ENCODE measurements around the gene CBLB.

Gene CBLB

DNA sequence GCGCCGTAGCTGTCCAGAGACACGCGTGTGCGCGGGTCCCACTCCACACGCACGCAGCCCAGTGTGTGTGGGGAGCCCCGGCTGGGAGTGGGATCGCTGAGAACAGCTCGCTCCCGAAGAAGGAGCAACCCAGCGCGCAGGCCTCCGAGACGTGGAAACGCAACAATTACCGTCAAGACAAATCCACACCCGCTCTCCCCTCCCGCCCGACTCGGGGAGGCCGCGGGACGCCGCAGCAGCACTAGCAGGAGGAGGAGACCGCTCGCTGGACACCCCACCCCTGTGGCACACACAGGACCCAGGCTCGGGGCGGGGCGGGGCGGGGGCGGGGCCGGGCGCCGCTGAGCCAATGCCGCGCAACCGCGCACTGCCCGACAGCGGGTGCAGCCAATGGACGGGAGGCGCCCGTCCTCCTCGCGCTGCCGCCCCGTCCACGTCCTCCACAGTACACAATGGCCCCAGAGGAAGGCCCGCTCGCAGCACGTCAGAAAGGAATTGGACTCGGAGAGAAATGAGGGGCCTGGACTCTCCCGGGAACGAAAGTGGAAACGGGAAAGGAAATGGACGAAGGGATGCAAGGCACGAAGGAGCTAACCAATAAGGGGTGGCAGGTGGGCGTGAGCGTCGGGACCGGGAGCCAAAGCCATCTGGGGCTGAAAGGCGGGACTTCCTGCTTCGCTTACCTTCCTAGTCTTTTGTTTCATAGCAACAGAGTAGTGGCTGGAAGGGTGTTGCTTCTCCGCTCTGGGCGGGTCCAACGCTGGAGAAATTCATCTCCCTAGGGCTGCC lies at the start of gene CBLB:
TSS of gene CBLB (minus strand) at position 271 of the 789 bp plus-strand sequence. CDS start 1,435 bp downstream, outside the sequence.
- DNase-seq = peak; percentile 80 to 85

- DNase-seq = no peak
These were observed 48.0 kb upstream of the CBLB start for GRCh38 chr3:105916767-105917166.

DNA sequence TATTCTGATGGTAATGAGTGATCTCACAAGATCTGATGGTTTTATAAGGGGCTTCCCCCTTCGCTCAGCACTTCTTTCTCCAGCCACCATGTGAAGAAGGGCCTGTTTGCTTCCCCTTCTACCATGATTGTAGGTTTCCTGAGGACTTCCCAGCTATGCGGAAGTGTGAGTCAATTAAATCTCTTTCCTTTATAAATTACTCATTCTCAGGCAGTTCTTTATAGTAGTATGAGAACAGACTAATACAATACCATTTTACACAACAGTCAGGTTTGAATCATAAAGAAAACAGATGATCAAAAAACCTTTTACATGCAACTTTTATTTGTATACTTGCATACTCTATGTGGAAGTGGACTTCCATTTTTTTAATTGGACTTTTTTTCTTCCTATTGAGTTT lies 46.7 kb upstream of the CBLB start:
- no peak for DNase-seq

GRCh38 chr3:105913616-105914015 lies 44.8 kb upstream of the CBLB start:
- no peak for DNase-seq

- no peak for DNase-seq
These were observed 44.1 kb upstream of the CBLB start for GRCh38 chr3:105912891-105913290.

DNA sequence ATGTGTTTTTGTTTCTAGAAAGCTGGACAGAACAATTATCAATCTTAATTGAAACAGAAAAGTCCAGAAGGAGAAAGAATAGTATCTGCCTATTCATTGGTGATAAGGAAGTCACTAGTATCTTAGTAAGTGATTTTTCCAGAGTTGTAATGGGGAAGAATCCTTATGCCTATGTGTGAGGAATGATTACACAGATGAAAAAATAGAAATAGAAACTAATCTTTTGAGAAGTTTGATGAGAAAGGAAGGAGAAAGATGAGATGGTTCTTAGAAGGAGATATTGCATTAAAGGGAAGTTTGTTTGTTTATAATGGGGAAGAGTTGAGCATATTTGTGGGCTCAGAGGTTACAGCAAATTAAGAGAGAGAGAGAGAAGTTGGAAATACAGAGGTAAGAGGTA lies 42.7 kb upstream of the CBLB start:
- DNase-seq = no peak

- no peak for DNase-seq
These were observed 39.0 kb upstream of the CBLB start for GRCh38 chr3:105907777-105908176.

DNA sequence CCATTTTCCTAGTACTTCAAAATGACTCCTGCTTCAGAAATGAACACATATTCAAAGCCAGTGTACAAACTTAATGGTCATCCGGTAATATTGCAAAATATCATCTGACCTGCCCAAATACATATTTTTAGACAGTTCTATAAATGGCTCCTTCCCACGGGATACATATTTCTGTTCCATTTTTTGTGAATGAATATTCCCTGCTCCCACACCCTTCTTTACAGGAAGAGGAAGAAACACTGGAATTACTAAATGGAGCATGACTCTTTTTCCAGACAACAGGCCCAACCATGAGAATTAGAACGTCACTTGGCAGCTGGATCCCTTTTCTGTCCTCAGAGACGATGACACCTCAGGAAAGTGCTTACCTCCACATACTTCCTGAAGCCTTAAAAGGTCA lies 38.0 kb upstream of the CBLB start:
- no peak for DNase-seq

DNA sequence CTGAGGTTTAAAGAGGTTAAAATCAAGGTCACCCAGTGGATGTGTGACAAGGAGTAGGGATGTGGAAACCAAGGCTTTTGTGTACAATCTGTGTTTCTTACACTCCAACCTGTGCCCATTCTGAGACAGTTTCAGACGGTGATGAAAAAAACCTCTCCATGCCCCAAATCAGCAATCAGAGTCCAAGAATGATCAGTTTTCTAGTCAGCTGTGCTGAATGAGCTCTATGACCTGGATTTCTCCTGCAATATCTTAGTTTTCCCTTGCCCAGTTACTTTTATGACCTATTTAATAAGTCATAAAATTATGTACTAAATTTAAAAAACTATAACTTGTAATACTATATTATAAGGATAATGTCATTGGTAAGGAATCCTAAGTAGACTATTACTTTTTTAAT lies 37.5 kb upstream of the CBLB start:
- no peak for DNase-seq

DNA sequence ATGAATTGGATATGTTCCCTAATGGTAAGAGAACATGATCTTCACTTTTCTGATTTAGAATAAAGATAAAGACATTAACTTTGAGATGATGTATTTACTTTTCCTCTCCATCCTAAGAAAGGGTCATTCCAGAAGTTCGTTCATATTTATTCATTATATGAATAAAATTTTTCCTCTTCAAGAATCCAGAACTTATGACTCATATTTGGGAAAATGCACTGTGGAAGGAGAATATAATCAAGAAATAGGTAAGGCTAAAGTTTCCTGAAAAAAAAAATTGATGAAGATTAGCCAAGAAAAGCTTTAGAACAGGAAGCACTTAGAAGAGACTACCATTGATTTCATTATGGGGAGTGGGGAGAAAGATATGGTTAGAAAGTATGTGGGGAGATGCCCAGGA lies 36.5 kb upstream of the CBLB start:
- no peak for DNase-seq

GRCh38 chr3:105904678-105905284 lies 36.0 kb upstream of the CBLB start:
- no peak for DNase-seq

- no peak for DNase-seq
These were observed 35.4 kb upstream of the CBLB start for GRCh38 chr3:105904251-105904650.

DNA sequence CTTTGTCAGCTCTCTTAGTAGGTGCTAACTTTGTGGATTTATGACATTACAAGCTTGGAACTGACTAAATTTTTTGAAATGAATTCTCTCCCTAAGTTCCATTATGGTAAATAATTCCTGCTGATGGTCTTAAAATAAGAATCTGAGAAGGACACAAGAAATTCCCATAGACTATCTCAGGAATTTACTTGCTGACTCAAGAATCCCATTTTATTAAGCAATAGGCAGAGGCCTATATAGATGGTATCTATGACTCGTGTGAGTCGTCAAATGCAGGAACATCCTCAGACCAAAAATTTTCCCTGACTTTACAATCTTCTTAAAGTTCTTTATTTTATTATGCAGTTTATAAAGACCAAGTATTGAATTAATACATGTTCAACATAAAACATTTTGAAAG lies 30.7 kb upstream of the CBLB start:
- no peak for DNase-seq

- DNase-seq = peak in 1 of 2 experiments; percentile 14
These were observed 22.3 kb upstream of the CBLB start for GRCh38 chr3:105891101-105891500.

- DNase-seq = no peak
These were observed 20.1 kb upstream of the CBLB start for GRCh38 chr3:105888621-105889579.

- DNase-seq = no peak
These were observed 16.4 kb upstream of the CBLB start for GRCh38 chr3:105885256-105885655.

GRCh38 chr3:105883798-105884377 lies 15.1 kb upstream of the CBLB start:
- DNase-seq = no peak

DNA sequence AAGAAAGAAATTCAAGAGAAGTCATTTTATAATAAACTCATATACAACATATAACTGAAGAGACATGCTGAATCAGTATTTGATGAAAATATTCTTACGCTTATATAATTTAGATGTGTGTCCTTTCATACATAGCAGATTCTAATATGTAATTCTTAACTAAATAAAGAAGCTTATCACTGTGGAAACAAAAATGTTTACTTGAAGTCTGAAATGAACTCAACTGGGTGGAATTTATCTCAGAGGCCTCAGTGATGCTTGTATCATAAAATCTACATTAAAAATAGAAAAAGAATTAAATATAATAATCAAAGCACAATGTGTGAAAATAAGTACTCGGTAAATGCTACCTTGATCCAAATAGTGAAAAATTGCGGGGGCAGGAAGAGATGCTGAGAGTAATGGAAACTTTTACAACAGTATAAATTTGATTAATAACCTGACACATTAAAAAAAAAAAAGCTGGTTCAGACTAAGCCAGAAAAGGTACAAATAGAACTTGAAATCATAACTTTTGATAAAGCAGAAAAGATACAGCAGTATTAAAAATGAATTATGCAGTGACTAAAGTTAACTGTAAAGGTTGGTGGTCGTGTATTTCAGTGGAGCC lies 12.0 kb upstream of the CBLB start:
- no peak for DNase-seq

DNA sequence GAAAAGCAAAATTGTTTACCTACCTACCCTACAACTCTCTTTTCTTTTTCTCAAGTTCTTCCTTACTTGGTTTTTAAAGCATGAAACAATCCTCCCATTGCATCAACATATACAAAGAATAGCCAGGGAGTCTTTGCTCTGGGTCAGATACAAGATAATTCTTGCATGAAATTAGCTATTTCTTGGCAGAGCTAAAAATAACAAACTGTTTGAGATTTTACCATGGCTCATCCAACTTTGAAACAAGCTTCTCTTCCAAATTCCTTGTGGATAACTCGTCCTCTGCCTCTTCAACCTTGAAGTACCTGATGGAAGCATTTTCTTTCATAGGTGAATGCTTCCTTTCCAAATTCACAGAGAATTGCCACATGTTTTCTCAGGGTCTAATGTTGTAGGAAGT lies 9.2 kb upstream of the CBLB start:
- no peak for DNase-seq

- DNase-seq = no peak
These were observed 8.6 kb upstream of the CBLB start for GRCh38 chr3:105877336-105877910.

- DNase-seq = no peak
These were observed 8.0 kb upstream of the CBLB start for GRCh38 chr3:105876780-105877327.
